WTC11 (cell line): Measurements from ENCODE around the gene MEDAG. TPM values are rescaled to one million over a fixed set of nuclear protein-coding genes. Genes with fewer than 3 reads are reported as not detected.
A peak's percentile ranks its signal among the peaks of the same experiment; 100 is the strongest.

Source experiments
- ATAC-seq: fragments of 200-7000 bp; cut with Tn5 transposase; 2 replicates; pipeline ENCODE4 v1.10.0; 2021; ENCODE audit warnings: mild to moderate bottlenecking, moderate library complexity
- CTCF ChIA-PET: fragments of 300-600 bp; sonication (Branson Sonifier 250); formaldehyde crosslinking; loops from one replicate; lab custom pipeline; 2021; ENCODE audit warnings: antibody characterized with exemption; lab: Charles Lee
- POLR2A ChIA-PET: fragments of 350-600 bp; sonication (Branson Sonifier 250); formaldehyde crosslinking; loops from one replicate; lab custom pipeline; 2021; ENCODE audit warnings: antibody characterized with exemption; lab: Charles Lee
- DNase-seq: peaks from one replicate; pipeline ENCODE4 v3.0.0; 2021; ENCODE audit warnings: low spot score
- H3K27ac Mint-ChIP-seq: 2 replicates; pipeline ENCODE4 v1.8.0; 2021; ENCODE audit warnings: mixed read lengths
- H3K27me3 Mint-ChIP-seq: 2 replicates; pipeline ENCODE4 v1.8.0; 2021; ENCODE audit warnings: low read depth, mild to moderate bottlenecking, moderate library complexity, mixed read lengths
- H3K36me3 Mint-ChIP-seq: 2 replicates; pipeline ENCODE4 v1.8.0; 2021; ENCODE audit warnings: mixed read lengths
- H3K4me1 Mint-ChIP-seq: 2 replicates; pipeline ENCODE4 v1.8.0; 2022; ENCODE audit warnings: mixed read lengths
- H3K4me3 Mint-ChIP-seq: 2 replicates; pipeline ENCODE4 v1.8.0; 2021; ENCODE audit warnings: mild to moderate bottlenecking, moderate library complexity, mixed read lengths
- H3K9me3 Mint-ChIP-seq: 2 replicates; pipeline ENCODE4 v1.8.0; 2021; ENCODE audit warnings: mixed read lengths
- ETV6 ChIP-seq: sonication (generic); formaldehyde crosslinking; IDR thresholded peaks from 2 replicates; pipeline ENCODE4 v1.8.1; 2022; ENCODE audit warnings: mild to moderate bottlenecking, missing genetic modification reagents
- HMGA2 ChIP-seq: fragments of 250-450 bp; sonication (Bioruptor Pico); IDR thresholded peaks from 2 replicates; pipeline ENCODE4 v1.4.0; 2021; ENCODE audit warnings: mild to moderate bottlenecking, moderate library complexity
- NR3C1 ChIP-seq: sonication (generic); formaldehyde crosslinking; conservative IDR thresholded peaks from 2 replicates; pipeline ENCODE4 v1.8.1; 2023; ENCODE audit warnings: low read depth, mild to moderate bottlenecking, missing genetic modification reagents
- OVOL2 ChIP-seq: fragments of 250-450 bp; sonication (Bioruptor Pico); IDR thresholded peaks from 2 replicates; pipeline ENCODE4 v1.9.0; 2021; ENCODE audit warnings: mild to moderate bottlenecking, borderline replicate concordance
- RELA ChIP-seq: sonication (generic); formaldehyde crosslinking; IDR thresholded peaks from 2 replicates; pipeline ENCODE4 v1.8.1; 2022; ENCODE audit warnings: missing genetic modification reagents, mild to moderate bottlenecking, borderline replicate concordance
- TP53 ChIP-seq: sonication (generic); formaldehyde crosslinking; IDR thresholded peaks from 2 replicates; pipeline ENCODE4 v1.8.1; 2023; ENCODE audit warnings: mild to moderate bottlenecking, missing genetic modification reagents
- ZNF219 ChIP-seq: sonication (generic); formaldehyde crosslinking; IDR thresholded peaks from 2 replicates; pipeline ENCODE4 v1.8.0; 2023; ENCODE audit warnings: missing genetic modification reagents, mild to moderate bottlenecking, borderline replicate concordance
- ZNF317 ChIP-seq: sonication (generic); formaldehyde crosslinking; IDR thresholded peaks from 2 replicates; pipeline ENCODE4 v1.8.1; 2023; ENCODE audit warnings: low read depth, mild to moderate bottlenecking, moderate library complexity, missing genetic modification reagents, borderline replicate concordance
- ZNF671 ChIP-seq: fragments of 250-450 bp; sonication (Bioruptor Pico); IDR thresholded peaks from 2 replicates; pipeline ENCODE4 v1.8.0; 2021; ENCODE audit warnings: mild to moderate bottlenecking
- total RNA-seq: library from RNA; stranded (reverse); gene quantifications from 3 replicates; pipeline ENCODE4 v1.2.3, GENCODE V29; 2021
- TF ChIP-seq, protein P1 (sequence below): fragments of 200-600 bp; IDR thresholded peaks from 2 replicates; pipeline ENCODE4 v1.8.0; 2022; ENCODE audit warnings: antibody characterized with exemption
- TF ChIP-seq, protein P2 (sequence below): sonication (generic); formaldehyde crosslinking; IDR thresholded peaks from 2 replicates; pipeline ENCODE4 v1.8.1; 2022; ENCODE audit warnings: mild to moderate bottlenecking, moderate library complexity, missing genetic modification reagents
- TF ChIP-seq, protein P3 (sequence below): sonication (generic); formaldehyde crosslinking; IDR thresholded peaks from 2 replicates; pipeline ENCODE4 v1.8.0; 2023; ENCODE audit warnings: missing genetic modification reagents, mild to moderate bottlenecking, borderline replicate concordance
- TF ChIP-seq, protein P4 (sequence below): sonication (generic); formaldehyde crosslinking; IDR thresholded peaks from 2 replicates; pipeline ENCODE4 v1.8.1; 2022; ENCODE audit warnings: missing genetic modification reagents, borderline replicate concordance
- TF ChIP-seq, protein P5 (sequence below): sonication (generic); formaldehyde crosslinking; IDR thresholded peaks from 2 replicates; pipeline ENCODE4 v1.8.0; 2023; ENCODE audit warnings: mild to moderate bottlenecking, missing genetic modification reagents
- TF ChIP-seq, protein P6 (sequence below): fragments of 250-450 bp; sonication (Bioruptor Pico); conservative IDR thresholded peaks from 2 replicates; pipeline ENCODE4 v1.9.0; 2021; ENCODE audit warnings: mild to moderate bottlenecking
- TF ChIP-seq, protein P7 (sequence below): fragments of 250-450 bp; sonication (Bioruptor Pico); IDR thresholded peaks from 2 replicates; pipeline ENCODE4 v2.1.2; 2022; ENCODE audit warnings: mild to moderate bottlenecking, moderate library complexity

The MEDAG gene
- total RNA-seq, 1 experiment from 2014 or later: 2.1 TPM

DNA sequence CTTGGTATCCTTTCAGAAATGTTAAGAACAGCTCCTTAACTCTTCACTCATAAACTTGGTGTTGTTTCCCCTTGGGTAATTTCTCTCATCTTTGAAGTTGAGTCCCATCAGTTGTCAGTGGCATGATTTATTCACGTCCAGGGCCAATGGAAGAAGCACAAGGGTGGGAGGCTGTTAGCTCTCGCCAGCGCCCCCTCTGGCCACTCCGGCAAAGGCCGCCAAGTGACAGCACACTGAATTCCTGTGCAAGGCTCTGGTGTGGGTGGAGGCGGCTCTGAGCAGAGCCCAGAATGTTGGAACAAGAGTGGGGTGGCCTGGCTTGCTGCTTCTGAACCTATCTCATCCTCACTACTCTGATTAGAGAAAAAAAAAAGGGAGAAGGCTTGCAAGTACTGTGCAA is 13.1 kb upstream of the MEDAG start:
- POLR2A ChIA-PET: no interaction called here
- TF ChIP-seq ZNF317 (CRISPR knock-in tag): 0 out of 2 replicates have a peak, but pooled peaks have one; percentile 25
- TF ChIP-seq, protein P1, sequence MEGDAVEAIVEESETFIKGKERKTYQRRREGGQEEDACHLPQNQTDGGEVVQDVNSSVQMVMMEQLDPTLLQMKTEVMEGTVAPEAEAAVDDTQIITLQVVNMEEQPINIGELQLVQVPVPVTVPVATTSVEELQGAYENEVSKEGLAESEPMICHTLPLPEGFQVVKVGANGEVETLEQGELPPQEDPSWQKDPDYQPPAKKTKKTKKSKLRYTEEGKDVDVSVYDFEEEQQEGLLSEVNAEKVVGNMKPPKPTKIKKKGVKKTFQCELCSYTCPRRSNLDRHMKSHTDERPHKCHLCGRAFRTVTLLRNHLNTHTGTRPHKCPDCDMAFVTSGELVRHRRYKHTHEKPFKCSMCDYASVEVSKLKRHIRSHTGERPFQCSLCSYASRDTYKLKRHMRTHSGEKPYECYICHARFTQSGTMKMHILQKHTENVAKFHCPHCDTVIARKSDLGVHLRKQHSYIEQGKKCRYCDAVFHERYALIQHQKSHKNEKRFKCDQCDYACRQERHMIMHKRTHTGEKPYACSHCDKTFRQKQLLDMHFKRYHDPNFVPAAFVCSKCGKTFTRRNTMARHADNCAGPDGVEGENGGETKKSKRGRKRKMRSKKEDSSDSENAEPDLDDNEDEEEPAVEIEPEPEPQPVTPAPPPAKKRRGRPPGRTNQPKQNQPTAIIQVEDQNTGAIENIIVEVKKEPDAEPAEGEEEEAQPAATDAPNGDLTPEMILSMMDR: peak; percentile 78
- TF ChIP-seq, protein P2, sequence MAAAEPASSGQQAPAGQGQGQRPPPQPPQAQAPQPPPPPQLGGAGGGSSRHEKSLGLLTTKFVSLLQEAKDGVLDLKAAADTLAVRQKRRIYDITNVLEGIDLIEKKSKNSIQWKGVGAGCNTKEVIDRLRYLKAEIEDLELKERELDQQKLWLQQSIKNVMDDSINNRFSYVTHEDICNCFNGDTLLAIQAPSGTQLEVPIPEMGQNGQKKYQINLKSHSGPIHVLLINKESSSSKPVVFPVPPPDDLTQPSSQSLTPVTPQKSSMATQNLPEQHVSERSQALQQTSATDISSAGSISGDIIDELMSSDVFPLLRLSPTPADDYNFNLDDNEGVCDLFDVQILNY (CRISPR knock-in tag): no peak
- TF ChIP-seq, all 79 proteins: peak for 2
- Mint-ChIP-seq H3K4me1 (peaks cover 3% of the 10 kb centered on the region), H3K36me3 (peaks cover 14% of the 10 kb centered on the region), H3K27me3 (no peaks in the 10 kb centered on the region), H3K4me3 (no peak overlapping the region), H3K27ac (no peak overlapping the region), H3K9me3 (peaks cover 17% of the 10 kb centered on the region)
- peak; percentile 100 for ATAC-seq
- peak; percentile 89 for DNase-seq
- CTCF ChIA-PET: interaction anchor here (0.6 to 2.0 kb wide), 27 partner anchors 9 to 158 kb away, joined by 3 to 18 read pairs (median 5); partner anchors contain the start of genes MEDAG and TEX26

DNA sequence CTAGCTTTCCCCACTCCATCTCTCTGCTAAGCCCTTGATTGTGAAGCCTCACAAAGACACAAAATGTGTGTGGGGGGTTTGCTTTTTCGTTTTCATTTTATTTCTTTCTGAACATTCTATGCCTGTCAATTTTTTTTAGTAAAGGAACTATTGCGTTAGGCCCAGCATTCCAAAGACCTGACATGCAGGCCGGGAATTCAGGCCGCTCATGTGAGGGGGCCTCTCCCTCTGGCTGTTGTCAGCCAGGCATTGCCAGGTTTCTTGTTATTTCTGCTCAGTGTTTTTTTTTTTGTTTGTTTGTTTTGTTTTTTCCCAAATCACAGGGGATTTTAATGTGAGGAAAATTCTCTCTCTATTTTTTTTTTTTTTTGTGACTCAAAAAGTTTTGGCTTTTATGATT is 10.3 kb upstream of the MEDAG start:
- POLR2A ChIA-PET: no interaction called here
- Mint-ChIP-seq H3K27me3 (no peaks in the 10 kb centered on the region), H3K36me3 (peaks cover 2% of the 10 kb centered on the region; the same call in 1 of the 2 replicates), H3K4me3 (no peak overlapping the region), H3K9me3 (0 out of 2 replicates have a peak, but pooled peaks cover 6% of the 10 kb centered on the region), H3K27ac (no peak overlapping the region), H3K4me1 (peaks cover 12% of the 10 kb centered on the region)
- TF ChIP-seq, protein P3, sequence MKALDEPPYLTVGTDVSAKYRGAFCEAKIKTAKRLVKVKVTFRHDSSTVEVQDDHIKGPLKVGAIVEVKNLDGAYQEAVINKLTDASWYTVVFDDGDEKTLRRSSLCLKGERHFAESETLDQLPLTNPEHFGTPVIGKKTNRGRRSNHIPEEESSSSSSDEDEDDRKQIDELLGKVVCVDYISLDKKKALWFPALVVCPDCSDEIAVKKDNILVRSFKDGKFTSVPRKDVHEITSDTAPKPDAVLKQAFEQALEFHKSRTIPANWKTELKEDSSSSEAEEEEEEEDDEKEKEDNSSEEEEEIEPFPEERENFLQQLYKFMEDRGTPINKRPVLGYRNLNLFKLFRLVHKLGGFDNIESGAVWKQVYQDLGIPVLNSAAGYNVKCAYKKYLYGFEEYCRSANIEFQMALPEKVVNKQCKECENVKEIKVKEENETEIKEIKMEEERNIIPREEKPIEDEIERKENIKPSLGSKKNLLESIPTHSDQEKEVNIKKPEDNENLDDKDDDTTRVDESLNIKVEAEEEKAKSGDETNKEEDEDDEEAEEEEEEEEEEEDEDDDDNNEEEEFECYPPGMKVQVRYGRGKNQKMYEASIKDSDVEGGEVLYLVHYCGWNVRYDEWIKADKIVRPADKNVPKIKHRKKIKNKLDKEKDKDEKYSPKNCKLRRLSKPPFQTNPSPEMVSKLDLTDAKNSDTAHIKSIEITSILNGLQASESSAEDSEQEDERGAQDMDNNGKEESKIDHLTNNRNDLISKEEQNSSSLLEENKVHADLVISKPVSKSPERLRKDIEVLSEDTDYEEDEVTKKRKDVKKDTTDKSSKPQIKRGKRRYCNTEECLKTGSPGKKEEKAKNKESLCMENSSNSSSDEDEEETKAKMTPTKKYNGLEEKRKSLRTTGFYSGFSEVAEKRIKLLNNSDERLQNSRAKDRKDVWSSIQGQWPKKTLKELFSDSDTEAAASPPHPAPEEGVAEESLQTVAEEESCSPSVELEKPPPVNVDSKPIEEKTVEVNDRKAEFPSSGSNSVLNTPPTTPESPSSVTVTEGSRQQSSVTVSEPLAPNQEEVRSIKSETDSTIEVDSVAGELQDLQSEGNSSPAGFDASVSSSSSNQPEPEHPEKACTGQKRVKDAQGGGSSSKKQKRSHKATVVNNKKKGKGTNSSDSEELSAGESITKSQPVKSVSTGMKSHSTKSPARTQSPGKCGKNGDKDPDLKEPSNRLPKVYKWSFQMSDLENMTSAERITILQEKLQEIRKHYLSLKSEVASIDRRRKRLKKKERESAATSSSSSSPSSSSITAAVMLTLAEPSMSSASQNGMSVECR: no peak
- TF ChIP-seq OVOL2 (no peak), NR3C1 (CRISPR knock-in tag) (no peak)
- TF ChIP-seq, protein P4, sequence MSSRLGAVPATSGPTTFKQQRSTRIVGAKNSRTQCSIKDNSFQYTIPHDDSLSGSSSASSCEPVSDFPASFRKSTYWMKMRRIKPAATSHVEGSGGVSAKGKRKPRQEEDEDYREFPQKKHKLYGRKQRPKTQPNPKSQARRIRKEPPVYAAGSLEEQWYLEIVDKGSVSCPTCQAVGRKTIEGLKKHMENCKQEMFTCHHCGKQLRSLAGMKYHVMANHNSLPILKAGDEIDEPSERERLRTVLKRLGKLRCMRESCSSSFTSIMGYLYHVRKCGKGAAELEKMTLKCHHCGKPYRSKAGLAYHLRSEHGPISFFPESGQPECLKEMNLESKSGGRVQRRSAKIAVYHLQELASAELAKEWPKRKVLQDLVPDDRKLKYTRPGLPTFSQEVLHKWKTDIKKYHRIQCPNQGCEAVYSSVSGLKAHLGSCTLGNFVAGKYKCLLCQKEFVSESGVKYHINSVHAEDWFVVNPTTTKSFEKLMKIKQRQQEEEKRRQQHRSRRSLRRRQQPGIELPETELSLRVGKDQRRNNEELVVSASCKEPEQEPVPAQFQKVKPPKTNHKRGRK (CRISPR knock-in tag): no peak
- CTCF ChIA-PET: no interaction called here
- no peak for ATAC-seq
- no peak for DNase-seq

DNA sequence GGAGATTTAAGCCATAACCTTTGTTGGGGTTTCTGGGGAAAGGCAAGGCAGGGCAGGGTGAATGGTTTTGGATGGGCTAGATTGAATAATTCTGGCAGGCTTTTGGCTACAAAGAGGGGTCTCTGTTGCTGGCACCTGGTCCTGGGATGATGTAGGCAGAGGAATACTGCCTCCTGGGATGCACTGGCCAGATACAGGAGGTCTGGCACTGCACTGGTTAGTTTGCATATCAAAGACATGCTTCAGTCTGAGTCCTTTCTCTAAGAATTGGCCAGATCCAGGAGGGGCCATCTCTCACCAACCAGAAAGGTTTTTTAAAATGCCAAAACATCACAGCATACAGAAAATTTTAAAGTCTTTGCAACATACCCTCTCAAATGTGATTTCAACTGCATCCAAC is 8.0 kb upstream of the MEDAG start:
- DNase-seq (no peak), ATAC-seq (peak; percentile 76)
- no peak overlapping the region for H3K4me3 Mint-ChIP-seq
- no peak overlapping the region for H3K27ac Mint-ChIP-seq
- H3K27me3 Mint-ChIP-seq: peaks cover 1% of the 10 kb centered on the region; the same call in 1 of the 2 replicates
- peaks cover 2% of the 10 kb centered on the region; the same call in 1 of the 2 replicates for H3K36me3 Mint-ChIP-seq
- ChIA-PET POLR2A (no interaction called here), CTCF (no interaction called here)
- H3K9me3 Mint-ChIP-seq: 0 out of 2 replicates have a peak, but pooled peaks cover 6% of the 10 kb centered on the region
- peaks cover 12% of the 10 kb centered on the region for H3K4me1 Mint-ChIP-seq
- TF ChIP-seq, protein P5, sequence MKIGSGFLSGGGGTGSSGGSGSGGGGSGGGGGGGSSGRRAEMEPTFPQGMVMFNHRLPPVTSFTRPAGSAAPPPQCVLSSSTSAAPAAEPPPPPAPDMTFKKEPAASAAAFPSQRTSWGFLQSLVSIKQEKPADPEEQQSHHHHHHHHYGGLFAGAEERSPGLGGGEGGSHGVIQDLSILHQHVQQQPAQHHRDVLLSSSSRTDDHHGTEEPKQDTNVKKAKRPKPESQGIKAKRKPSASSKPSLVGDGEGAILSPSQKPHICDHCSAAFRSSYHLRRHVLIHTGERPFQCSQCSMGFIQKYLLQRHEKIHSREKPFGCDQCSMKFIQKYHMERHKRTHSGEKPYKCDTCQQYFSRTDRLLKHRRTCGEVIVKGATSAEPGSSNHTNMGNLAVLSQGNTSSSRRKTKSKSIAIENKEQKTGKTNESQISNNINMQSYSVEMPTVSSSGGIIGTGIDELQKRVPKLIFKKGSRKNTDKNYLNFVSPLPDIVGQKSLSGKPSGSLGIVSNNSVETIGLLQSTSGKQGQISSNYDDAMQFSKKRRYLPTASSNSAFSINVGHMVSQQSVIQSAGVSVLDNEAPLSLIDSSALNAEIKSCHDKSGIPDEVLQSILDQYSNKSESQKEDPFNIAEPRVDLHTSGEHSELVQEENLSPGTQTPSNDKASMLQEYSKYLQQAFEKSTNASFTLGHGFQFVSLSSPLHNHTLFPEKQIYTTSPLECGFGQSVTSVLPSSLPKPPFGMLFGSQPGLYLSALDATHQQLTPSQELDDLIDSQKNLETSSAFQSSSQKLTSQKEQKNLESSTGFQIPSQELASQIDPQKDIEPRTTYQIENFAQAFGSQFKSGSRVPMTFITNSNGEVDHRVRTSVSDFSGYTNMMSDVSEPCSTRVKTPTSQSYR (CRISPR knock-in tag): no peak
- TF ChIP-seq RELA (no peak), HMGA2 (CRISPR knock-in tag) (no peak), ZNF219 (CRISPR knock-in tag) (no peak), ETV6 (CRISPR knock-in tag) (no peak), TP53 (CRISPR knock-in tag) (no peak), ZNF671 (no peak)
- TF ChIP-seq, protein P6, sequence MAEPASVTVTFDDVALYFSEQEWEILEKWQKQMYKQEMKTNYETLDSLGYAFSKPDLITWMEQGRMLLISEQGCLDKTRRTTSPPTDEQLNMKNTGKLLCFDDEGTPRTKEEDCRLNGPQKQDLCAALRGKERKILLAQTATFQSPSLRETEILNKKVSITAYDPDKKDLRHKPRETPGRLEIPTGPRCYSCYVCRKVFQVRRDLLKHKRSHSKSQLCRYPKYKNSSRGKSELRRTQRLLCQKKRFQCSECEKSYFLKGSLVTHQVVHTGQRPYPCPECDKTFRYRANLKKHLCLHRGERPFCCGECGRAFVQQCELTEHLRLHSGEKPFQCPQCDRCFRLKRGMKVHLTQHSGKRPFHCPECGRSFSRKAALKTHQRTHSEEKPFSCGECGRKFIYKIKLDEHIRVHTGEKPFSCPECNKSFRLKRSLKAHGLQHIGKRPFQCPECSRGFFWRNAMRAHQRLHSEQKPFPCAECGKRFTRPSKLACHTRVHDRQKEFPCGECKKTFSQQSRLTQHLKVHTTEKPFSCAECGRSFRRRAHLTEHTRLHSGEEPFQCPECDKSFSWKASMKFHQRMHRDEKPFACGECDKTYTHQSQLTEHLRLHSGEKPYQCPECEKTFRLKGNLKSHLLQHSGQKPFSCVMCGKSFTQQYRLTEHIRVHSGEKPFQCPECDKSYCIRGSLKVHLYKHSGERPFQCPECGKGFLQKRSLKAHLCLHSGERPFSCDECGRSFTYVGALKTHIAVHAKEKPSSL (CRISPR knock-in tag): no peak
- TF ChIP-seq, protein P7, sequence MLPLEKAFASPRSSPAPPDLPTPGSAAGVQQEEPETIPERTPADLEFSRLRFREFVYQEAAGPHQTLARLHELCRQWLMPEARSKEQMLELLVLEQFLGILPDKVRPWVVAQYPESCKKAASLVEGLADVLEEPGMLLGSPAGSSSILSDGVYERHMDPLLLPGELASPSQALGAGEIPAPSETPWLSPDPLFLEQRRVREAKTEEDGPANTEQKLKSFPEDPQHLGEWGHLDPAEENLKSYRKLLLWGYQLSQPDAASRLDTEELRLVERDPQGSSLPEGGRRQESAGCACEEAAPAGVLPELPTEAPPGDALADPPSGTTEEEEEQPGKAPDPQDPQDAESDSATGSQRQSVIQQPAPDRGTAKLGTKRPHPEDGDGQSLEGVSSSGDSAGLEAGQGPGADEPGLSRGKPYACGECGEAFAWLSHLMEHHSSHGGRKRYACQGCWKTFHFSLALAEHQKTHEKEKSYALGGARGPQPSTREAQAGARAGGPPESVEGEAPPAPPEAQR (CRISPR knock-in tag): no peak
